GM23338 (cell line): ENCODE data around the gene SCN1B.

Experiments
- CREB1 ChIP-seq: fragments of 250-450 bp; sonication (Bioruptor Pico); IDR thresholded peaks from 2 replicates; pipeline ENCODE4 v1.5.0; 2020; ENCODE audit warnings: low read depth, mild to moderate bottlenecking, moderate library complexity
- EZH2 ChIP-seq: fragments of 200-600 bp; sonication (generic); IDR thresholded peaks from one replicate; pipeline ENCODE4 v1.8.0; 2017; ENCODE audit warnings: antibody characterized with exemption, mild to moderate bottlenecking, low read depth; ENCODE audit not compliant: unreplicated experiment
- EZH2phosphoT487 ChIP-seq: fragments of 200-600 bp; sonication (generic); IDR thresholded peaks from one replicate; pipeline ENCODE4 v1.8.1; 2018; ENCODE audit warnings: antibody characterized with exemption; ENCODE audit not compliant: unreplicated experiment
- JUNB ChIP-seq: IDR thresholded peaks from one replicate; pipeline ENCODE4 v1.6.1; 2016; ENCODE audit warnings: antibody characterized with exemption; ENCODE audit not compliant: unreplicated experiment
- NANOG ChIP-seq: IDR thresholded peaks from 2 replicates; pipeline ENCODE4 v1.6.1; 2016; ENCODE audit warnings: antibody characterized with exemption, borderline replicate concordance
- POLR2AphosphoS5 ChIP-seq: IDR thresholded peaks from 2 replicates; pipeline ENCODE4 v1.6.1; 2016; ENCODE audit warnings: antibody characterized with exemption, low read depth
- STAT1 ChIP-seq: IDR thresholded peaks from one replicate; pipeline ENCODE4 v1.6.1; 2016; ENCODE audit warnings: antibody characterized with exemption; ENCODE audit not compliant: unreplicated experiment
- ZNF114 ChIP-seq: fragments of 250-450 bp; sonication (Bioruptor Pico); IDR thresholded peaks from 2 replicates; pipeline ENCODE4 v1.5.0; 2020; ENCODE audit warnings: mild to moderate bottlenecking, moderate library complexity
- ZNF331 ChIP-seq: fragments of 250-450 bp; sonication (Bioruptor Pico); IDR thresholded peaks from 2 replicates; pipeline ENCODE4 v1.5.0; 2020; ENCODE audit warnings: low read depth, mild to moderate bottlenecking, moderate library complexity
- TF ChIP-seq, protein P1 (sequence below): IDR thresholded peaks from one replicate; pipeline ENCODE4 v1.6.1; 2018; ENCODE audit warnings: antibody characterized with exemption; ENCODE audit not compliant: unreplicated experiment
- TF ChIP-seq, protein P2 (sequence below), 2 experiments: fragments of 200-600 bp in 1 of 2; sonication (generic) in 1 of 2; conservative IDR thresholded peaks; 2 replicates each; pipeline versions ENCODE4 v1.5.1 to v1.6.1; 2016 to 2017; ENCODE audit warnings: antibody characterized with exemption in 2 of 2, low read depth in 2 of 2, mild to moderate bottlenecking in 2 of 2, moderate library complexity in 1 of 2
- TF ChIP-seq, protein P3 (sequence below): IDR thresholded peaks from 2 replicates; pipeline ENCODE4 v1.6.1; 2016; ENCODE audit warnings: antibody characterized with exemption
- TF ChIP-seq, protein P4 (sequence below): fragments of 250-450 bp; sonication (Bioruptor Pico); IDR thresholded peaks from 2 replicates; pipeline ENCODE4 v1.5.0; 2020; ENCODE audit warnings: mild to moderate bottlenecking, moderate library complexity

DNA sequence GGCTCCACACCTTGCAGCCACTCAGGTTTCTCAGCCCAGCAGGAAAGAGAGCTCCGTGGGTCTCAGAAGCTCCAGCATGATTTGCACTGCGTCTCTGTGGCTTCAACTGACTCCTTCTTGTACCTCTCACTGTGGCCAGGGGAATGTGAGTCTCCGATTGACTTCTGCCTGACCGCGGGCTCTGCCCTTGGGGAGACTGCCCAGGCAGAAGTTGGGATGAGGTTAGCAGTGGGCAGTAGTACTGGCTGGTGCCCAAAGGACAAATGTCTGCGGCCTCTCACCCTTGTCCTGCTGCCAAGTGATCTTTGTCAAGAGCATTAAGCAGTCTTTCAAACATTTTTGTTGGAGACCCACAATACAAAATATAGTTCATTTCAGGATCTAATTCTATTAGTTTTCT, 50.9 kb downstream of the SCN1B start:
- TF ChIP-seq EZH2 (no peak), POLR2AphosphoS5 (no peak), ZNF331 (CRISPR knock-in tag) (no peak), STAT1 (no peak), EZH2phosphoT487 (no peak), CREB1 (CRISPR knock-in tag) (no peak), JUNB (no peak), NANOG (no peak), ZNF114 (CRISPR knock-in tag) (no peak)
- TF ChIP-seq, protein P1, sequence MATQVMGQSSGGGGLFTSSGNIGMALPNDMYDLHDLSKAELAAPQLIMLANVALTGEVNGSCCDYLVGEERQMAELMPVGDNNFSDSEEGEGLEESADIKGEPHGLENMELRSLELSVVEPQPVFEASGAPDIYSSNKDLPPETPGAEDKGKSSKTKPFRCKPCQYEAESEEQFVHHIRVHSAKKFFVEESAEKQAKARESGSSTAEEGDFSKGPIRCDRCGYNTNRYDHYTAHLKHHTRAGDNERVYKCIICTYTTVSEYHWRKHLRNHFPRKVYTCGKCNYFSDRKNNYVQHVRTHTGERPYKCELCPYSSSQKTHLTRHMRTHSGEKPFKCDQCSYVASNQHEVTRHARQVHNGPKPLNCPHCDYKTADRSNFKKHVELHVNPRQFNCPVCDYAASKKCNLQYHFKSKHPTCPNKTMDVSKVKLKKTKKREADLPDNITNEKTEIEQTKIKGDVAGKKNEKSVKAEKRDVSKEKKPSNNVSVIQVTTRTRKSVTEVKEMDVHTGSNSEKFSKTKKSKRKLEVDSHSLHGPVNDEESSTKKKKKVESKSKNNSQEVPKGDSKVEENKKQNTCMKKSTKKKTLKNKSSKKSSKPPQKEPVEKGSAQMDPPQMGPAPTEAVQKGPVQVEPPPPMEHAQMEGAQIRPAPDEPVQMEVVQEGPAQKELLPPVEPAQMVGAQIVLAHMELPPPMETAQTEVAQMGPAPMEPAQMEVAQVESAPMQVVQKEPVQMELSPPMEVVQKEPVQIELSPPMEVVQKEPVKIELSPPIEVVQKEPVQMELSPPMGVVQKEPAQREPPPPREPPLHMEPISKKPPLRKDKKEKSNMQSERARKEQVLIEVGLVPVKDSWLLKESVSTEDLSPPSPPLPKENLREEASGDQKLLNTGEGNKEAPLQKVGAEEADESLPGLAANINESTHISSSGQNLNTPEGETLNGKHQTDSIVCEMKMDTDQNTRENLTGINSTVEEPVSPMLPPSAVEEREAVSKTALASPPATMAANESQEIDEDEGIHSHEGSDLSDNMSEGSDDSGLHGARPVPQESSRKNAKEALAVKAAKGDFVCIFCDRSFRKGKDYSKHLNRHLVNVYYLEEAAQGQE, result no peak
- TF ChIP-seq, protein P2, sequence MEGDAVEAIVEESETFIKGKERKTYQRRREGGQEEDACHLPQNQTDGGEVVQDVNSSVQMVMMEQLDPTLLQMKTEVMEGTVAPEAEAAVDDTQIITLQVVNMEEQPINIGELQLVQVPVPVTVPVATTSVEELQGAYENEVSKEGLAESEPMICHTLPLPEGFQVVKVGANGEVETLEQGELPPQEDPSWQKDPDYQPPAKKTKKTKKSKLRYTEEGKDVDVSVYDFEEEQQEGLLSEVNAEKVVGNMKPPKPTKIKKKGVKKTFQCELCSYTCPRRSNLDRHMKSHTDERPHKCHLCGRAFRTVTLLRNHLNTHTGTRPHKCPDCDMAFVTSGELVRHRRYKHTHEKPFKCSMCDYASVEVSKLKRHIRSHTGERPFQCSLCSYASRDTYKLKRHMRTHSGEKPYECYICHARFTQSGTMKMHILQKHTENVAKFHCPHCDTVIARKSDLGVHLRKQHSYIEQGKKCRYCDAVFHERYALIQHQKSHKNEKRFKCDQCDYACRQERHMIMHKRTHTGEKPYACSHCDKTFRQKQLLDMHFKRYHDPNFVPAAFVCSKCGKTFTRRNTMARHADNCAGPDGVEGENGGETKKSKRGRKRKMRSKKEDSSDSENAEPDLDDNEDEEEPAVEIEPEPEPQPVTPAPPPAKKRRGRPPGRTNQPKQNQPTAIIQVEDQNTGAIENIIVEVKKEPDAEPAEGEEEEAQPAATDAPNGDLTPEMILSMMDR (conservative IDR thresholded peaks at IDR 0.05; ENCODE audit: low read depth in 2 of 2), result no peak
- TF ChIP-seq, protein P3, sequence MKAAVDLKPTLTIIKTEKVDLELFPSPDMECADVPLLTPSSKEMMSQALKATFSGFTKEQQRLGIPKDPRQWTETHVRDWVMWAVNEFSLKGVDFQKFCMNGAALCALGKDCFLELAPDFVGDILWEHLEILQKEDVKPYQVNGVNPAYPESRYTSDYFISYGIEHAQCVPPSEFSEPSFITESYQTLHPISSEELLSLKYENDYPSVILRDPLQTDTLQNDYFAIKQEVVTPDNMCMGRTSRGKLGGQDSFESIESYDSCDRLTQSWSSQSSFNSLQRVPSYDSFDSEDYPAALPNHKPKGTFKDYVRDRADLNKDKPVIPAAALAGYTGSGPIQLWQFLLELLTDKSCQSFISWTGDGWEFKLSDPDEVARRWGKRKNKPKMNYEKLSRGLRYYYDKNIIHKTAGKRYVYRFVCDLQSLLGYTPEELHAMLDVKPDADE, result no peak
- TF ChIP-seq, protein P4, sequence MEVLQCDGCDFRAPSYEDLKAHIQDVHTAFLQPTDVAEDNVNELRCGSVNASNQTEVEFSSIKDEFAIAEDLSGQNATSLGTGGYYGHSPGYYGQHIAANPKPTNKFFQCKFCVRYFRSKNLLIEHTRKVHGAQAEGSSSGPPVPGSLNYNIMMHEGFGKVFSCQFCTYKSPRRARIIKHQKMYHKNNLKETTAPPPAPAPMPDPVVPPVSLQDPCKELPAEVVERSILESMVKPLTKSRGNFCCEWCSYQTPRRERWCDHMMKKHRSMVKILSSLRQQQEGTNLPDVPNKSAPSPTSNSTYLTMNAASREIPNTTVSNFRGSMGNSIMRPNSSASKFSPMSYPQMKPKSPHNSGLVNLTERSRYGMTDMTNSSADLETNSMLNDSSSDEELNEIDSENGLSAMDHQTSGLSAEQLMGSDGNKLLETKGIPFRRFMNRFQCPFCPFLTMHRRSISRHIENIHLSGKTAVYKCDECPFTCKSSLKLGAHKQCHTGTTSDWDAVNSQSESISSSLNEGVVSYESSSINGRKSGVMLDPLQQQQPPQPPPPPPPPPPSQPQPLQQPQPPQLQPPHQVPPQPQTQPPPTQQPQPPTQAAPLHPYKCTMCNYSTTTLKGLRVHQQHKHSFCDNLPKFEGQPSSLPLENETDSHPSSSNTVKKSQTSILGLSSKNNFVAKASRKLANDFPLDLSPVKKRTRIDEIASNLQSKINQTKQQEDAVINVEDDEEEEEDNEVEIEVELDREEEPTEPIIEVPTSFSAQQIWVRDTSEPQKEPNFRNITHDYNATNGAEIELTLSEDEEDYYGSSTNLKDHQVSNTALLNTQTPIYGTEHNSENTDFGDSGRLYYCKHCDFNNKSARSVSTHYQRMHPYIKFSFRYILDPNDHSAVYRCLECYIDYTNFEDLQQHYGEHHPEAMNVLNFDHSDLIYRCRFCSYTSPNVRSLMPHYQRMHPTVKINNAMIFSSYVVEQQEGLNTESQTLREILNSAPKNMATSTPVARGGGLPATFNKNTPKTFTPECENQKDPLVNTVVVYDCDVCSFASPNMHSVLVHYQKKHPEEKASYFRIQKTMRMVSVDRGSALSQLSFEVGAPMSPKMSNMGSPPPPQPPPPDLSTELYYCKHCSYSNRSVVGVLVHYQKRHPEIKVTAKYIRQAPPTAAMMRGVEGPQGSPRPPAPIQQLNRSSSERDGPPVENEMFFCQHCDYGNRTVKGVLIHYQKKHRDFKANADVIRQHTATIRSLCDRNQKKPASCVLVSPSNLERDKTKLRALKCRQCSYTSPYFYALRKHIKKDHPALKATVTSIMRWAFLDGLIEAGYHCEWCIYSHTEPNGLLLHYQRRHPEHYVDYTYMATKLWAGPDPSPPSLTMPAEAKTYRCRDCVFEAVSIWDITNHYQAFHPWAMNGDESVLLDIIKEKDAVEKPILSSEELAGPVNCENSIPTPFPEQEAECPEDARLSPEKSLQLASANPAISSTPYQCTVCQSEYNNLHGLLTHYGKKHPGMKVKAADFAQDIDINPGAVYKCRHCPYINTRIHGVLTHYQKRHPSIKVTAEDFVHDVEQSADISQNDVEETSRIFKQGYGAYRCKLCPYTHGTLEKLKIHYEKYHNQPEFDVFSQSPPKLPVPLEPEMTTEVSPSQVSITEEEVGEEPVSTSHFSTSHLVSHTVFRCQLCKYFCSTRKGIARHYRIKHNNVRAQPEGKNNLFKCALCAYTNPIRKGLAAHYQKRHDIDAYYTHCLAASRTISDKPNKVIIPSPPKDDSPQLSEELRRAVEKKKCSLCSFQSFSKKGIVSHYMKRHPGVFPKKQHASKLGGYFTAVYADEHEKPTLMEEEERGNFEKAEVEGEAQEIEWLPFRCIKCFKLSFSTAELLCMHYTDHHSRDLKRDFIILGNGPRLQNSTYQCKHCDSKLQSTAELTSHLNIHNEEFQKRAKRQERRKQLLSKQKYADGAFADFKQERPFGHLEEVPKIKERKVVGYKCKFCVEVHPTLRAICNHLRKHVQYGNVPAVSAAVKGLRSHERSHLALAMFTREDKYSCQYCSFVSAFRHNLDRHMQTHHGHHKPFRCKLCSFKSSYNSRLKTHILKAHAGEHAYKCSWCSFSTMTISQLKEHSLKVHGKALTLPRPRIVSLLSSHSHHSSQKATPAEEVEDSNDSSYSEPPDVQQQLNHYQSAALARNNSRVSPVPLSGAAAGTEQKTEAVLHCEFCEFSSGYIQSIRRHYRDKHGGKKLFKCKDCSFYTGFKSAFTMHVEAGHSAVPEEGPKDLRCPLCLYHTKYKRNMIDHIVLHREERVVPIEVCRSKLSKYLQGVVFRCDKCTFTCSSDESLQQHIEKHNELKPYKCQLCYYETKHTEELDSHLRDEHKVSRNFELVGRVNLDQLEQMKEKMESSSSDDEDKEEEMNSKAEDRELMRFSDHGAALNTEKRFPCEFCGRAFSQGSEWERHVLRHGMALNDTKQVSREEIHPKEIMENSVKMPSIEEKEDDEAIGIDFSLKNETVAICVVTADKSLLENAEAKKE, result no peak
